Testis (tissue), 2 donors: ENCODE data around the gene POP4.

ENCODE experiments used
- POLR2A ChIP-seq: fragments of 450-650 bp; IDR thresholded peaks from one replicate; pipeline ENCODE4 v1.6.1; 2017; ENCODE audit warnings: antibody characterized with exemption, mild to moderate bottlenecking, moderate library complexity
- TF ChIP-seq, protein P1 (sequence below), 3 experiments: fragments of 450-650 bp in 2 of 3; fragments of 200-600 bp in 1 of 3; sonication (generic) in 1 of 3; IDR thresholded peaks; one replicate each; pipeline ENCODE4 v1.5.1; 2016 to 2019; ENCODE audit warnings: antibody characterized with exemption in 3 of 3, mild to moderate bottlenecking in 2 of 3, moderate library complexity in 1 of 3

DNA sequence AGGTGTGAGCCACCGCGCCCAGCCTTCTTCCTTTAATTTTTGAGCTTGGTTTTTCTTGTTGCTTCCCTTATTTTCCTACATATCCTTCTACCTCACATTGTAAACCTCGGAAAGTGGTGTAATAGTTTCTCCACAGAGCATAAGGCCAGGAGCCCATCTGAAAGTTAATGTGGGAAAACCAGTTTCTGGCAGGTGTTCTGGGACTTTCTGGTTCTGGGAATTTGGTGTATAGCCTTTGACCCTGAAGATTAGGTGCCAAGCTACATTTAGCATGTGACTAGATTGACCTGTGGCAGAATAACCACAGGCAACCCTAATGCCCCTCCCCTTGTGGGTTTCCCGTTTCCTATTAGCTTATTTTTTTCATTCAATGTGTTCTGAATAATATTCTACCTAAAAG is 8.7 kb downstream of the POP4 start:
- TF ChIP-seq, protein P1, sequence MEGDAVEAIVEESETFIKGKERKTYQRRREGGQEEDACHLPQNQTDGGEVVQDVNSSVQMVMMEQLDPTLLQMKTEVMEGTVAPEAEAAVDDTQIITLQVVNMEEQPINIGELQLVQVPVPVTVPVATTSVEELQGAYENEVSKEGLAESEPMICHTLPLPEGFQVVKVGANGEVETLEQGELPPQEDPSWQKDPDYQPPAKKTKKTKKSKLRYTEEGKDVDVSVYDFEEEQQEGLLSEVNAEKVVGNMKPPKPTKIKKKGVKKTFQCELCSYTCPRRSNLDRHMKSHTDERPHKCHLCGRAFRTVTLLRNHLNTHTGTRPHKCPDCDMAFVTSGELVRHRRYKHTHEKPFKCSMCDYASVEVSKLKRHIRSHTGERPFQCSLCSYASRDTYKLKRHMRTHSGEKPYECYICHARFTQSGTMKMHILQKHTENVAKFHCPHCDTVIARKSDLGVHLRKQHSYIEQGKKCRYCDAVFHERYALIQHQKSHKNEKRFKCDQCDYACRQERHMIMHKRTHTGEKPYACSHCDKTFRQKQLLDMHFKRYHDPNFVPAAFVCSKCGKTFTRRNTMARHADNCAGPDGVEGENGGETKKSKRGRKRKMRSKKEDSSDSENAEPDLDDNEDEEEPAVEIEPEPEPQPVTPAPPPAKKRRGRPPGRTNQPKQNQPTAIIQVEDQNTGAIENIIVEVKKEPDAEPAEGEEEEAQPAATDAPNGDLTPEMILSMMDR (IDR thresholded peaks at IDR 0.05): no peak
- TF ChIP-seq POLR2A: no peak
